SH-SY5Y (cell line): Measurements from ENCODE around the gene SNAPIN.

Source experiments
- GATA2 ChIP-seq: IDR thresholded peaks from 2 replicates; pipeline ENCODE4 v1.6.1; 2011; ENCODE audit warnings: mild to moderate bottlenecking, low read depth, low read length
- GATA3 ChIP-seq: IDR thresholded peaks from 2 replicates; pipeline ENCODE4 v1.6.1; 2011; ENCODE audit warnings: low read depth, mild to moderate bottlenecking, low read length, moderate library complexity

GRCh38 chr1:153628638-153629342, 29.7 kb upstream of the SNAPIN start:
- TF ChIP-seq GATA2 (no peak), GATA3 (no peak)
